CD4-positive, CD25-positive, alpha-beta regulatory T cell (primary cell): Measurements from ENCODE around the gene MADD. TPM values are rescaled to one million over a fixed set of nuclear protein-coding genes. Genes with fewer than 3 reads are reported as not detected.

Experiments
- ATAC-seq, 2 donors: fragments of 150-1000 bp; cut with Tn5 transposase; one replicate each; pipeline ENCODE4 v1.10.0; 2021; ENCODE audit warnings: low read depth in 2 of 2, moderate number of reproducible peaks in 2 of 2, moderate library complexity in 1 of 2
- DNase-seq, 3 donors: peaks; one replicate each; pipeline versions ENCODE4 v3.0.0 to v3.0.0-alpha.2; 2012 to 2022; ENCODE audit warnings: mixed read lengths in 1 of 3
- H3K27ac ChIP-seq: one replicate; pipeline ENCODE4 v1.7.0; 2013; ENCODE audit warnings: mild to moderate bottlenecking, low read length; ENCODE audit not compliant: insufficient read depth, poor library complexity, severe bottlenecking
- H3K27me3 ChIP-seq: one replicate; pipeline ENCODE4 v1.7.0; 2013; ENCODE audit warnings: low read length; ENCODE audit not compliant: control insufficient read depth, insufficient read depth
- H3K36me3 ChIP-seq: one replicate; pipeline ENCODE4 v1.7.0; 2013; ENCODE audit warnings: mild to moderate bottlenecking, low read length, moderate library complexity; ENCODE audit not compliant: control insufficient read depth, insufficient read depth
- H3K4me1 ChIP-seq: 2 replicates; pipeline ENCODE4 v1.7.0; 2013; ENCODE audit warnings: mild to moderate bottlenecking, low read length; ENCODE audit not compliant: insufficient read depth, control insufficient read depth, poor library complexity, severe bottlenecking
- H3K4me3 ChIP-seq: one replicate; pipeline ENCODE4 v1.7.0; 2013; ENCODE audit warnings: low read depth, mild to moderate bottlenecking, low read length, moderate library complexity
- H3K9me3 ChIP-seq, 2 experiments: 1 replicate in 1 of 2; 2 replicates in 1 of 2; pipeline ENCODE4 v1.7.0; 2013; ENCODE audit warnings: low read length in 2 of 2, mild to moderate bottlenecking in 1 of 2, moderate library complexity in 1 of 2; ENCODE audit not compliant: control insufficient read depth in 2 of 2
- H3K27ac Mint-ChIP-seq, 3 donors: one replicate each; pipeline ENCODE4 v1.8.0; 2020 to 2022; ENCODE audit warnings: mild to moderate bottlenecking in 3 of 3, mixed read lengths in 3 of 3, moderate library complexity in 2 of 3
- H3K27me3 Mint-ChIP-seq: one replicate; pipeline ENCODE4 v1.8.0; 2022; ENCODE audit warnings: mild to moderate bottlenecking, mixed read lengths
- H3K36me3 Mint-ChIP-seq: one replicate; pipeline ENCODE4 v1.8.0; 2020; ENCODE audit warnings: mixed read lengths
- H3K4me1 Mint-ChIP-seq, 4 donors: one replicate each; pipeline ENCODE4 v1.8.0; 2020 to 2022; ENCODE audit warnings: mixed read lengths in 4 of 4, mild to moderate bottlenecking in 1 of 4
- H3K4me3 Mint-ChIP-seq, 4 donors: one replicate each; pipeline ENCODE4 v1.8.0; 2020 to 2022; ENCODE audit warnings: mild to moderate bottlenecking in 4 of 4, mixed read lengths in 4 of 4, moderate library complexity in 3 of 4
- H3K9me3 Mint-ChIP-seq, 7 donors: one replicate each; pipeline ENCODE4 v1.8.0; 2020 to 2022; ENCODE audit warnings: mixed read lengths in 7 of 7, mild to moderate bottlenecking in 3 of 7, moderate library complexity in 2 of 7
- polyA plus RNA-seq, 4 donors: library from polyadenylated mRNA; unstranded; fragments of 300-500 nt; fragmentation: Illumina TruSeq; gene quantifications; one replicate each; pipeline ENCODE4 v1.2.3, GENCODE V29; 2021
- total RNA-seq: library from RNA; stranded (reverse); gene quantifications from one replicate; pipeline ENCODE4 v1.2.3, GENCODE V29; 2022

The MADD gene
- total RNA-seq (179 TPM), polyA plus RNA-seq (10 to 100 TPM; 17.8 to 29.2 (median 23.1) TPM)

DNA sequence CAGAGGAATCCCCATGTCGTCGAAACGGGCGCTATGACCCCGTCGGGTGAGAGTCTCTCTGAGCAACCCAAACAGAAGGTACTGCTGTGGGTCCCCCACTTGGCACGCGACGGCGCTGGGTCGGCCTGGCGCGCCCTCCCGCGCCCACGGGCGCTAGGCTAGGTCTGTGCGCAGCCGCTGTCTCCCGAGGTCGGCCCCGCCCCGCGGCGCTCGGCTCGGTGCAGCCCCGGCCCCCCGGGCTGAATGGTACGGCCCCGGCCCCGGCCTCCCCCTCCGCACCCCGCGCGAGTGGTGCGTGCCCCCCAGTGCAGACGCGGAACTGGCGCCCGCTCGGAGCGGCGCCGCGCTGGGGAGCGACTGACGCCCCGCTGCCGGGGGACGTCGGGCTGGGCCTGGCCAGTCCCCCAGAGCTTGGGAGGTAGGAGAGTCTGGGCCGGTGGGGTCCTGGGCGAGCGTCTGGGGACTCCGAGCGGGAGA is at the start of gene MADD:
Gene MADD, plus strand, starts transcription at position 305 of the 477 bp plus-strand sequence.
- peak within 1 kb of the TSS; percentile 89 to 98 (median 94) for H3K4me3 Mint-ChIP-seq
- H3K9me3 Mint-ChIP-seq, result no peaks in the 10 kb centered on the region
- DNase-seq (peak; percentile 87 to 95 (median 92)), ATAC-seq (peak; percentile 83 to 88)
- Histone ChIP-seq H3K9me3 (no peaks in the 10 kb centered on the region), H3K27ac (peak within 1 kb of the TSS; percentile 94), H3K4me3 (peak within 1 kb of the TSS; percentile 95), H3K36me3 (peaks cover 13% of the 10 kb centered on the region), H3K27me3 (no peaks in the 10 kb centered on the region), H3K4me1 (peaks cover 46% of the 10 kb centered on the region)
- peaks cover 7% of the 10 kb centered on the region for H3K36me3 Mint-ChIP-seq
- H3K27ac Mint-ChIP-seq, result peak within 1 kb of the TSS; percentile 93 to 98 (median 97)
- peaks cover 27 to 72% (median 46%) of the 10 kb centered on the region in 4 donors for H3K4me1 Mint-ChIP-seq
- H3K27me3 Mint-ChIP-seq, result peaks cover 5% of the 10 kb centered on the region

DNA sequence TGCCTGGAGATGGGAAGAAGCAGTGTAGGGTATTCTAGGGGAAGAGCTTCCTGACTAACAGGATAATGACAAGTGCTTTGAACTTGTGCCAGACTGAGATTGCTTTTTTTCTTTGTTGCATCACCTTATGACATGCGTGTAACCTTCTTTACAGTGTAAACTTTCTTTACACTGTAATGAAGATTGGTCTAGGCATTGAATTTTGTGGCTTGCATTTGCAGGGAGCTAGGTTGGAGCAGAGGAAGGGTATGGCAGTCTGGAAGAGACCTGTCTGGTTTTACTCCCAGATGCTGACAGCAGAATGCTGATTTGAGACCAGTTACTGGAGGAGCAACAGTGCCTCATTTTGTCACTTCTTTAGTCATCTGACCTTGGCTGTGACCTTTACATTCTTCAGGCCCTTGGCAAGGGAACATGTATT is 49.5 kb upstream of the MADD start:
- Mint-ChIP-seq H3K36me3 (peaks cover 32% of the 10 kb centered on the region), H3K4me3 (peak overlapping the region in 1 of 4 donors; percentile 47), H3K4me1 (peaks cover 20 to 45% (median 31%) of the 10 kb centered on the region in 4 donors), H3K9me3 (peaks cover 0 to 2% (median 0%) of the 10 kb centered on the region in 7 donors), H3K27ac (peak overlapping the region in 2 of 3 donors; percentile 1 to 54), H3K27me3 (no peaks in the 10 kb centered on the region)
- no peak overlapping the region for H3K27ac ChIP-seq
- H3K4me1 ChIP-seq, result peaks cover 21% of the 10 kb centered on the region
- no peaks in the 10 kb centered on the region for H3K27me3 ChIP-seq
- no peaks in the 10 kb centered on the region for H3K9me3 ChIP-seq
- H3K4me3 ChIP-seq, result no peak overlapping the region
- peaks cover 39% of the 10 kb centered on the region for H3K36me3 ChIP-seq
- no peak for DNase-seq
- no peak for ATAC-seq

DNA sequence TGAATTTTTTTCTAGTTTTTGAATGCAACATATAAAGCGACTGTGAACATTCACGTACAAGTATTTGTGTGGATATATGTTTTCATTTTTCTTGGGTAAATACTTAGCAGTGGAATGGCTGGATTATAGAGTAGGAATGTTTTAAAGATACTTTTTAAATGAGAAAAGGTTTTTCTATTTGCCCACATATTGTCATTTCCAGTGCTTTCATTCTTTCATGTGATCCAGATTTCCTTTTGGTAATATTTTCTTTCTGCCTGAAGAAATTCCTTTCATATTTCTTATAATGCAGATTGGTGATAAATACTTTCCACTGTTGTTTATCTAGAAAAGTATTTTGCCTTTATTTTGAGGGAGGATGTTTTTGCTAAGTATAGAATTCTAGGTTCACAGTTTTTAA is 47.2 kb upstream of the MADD start:
- Mint-ChIP-seq H3K36me3 (peaks cover 41% of the 10 kb centered on the region), H3K27me3 (no peaks in the 10 kb centered on the region), H3K4me1 (peaks cover 11 to 32% (median 24%) of the 10 kb centered on the region in 4 donors), H3K9me3 (peaks cover 0 to 2% (median 0%) of the 10 kb centered on the region in 7 donors), H3K27ac (no peak overlapping the region), H3K4me3 (no peak overlapping the region)
- no peak for ATAC-seq
- Histone ChIP-seq H3K27ac (no peak overlapping the region), H3K36me3 (peaks cover 57% of the 10 kb centered on the region), H3K9me3 (no peaks in the 10 kb centered on the region), H3K4me1 (peaks cover 6% of the 10 kb centered on the region), H3K27me3 (no peaks in the 10 kb centered on the region), H3K4me3 (no peak overlapping the region)
- no peak for DNase-seq

DNA sequence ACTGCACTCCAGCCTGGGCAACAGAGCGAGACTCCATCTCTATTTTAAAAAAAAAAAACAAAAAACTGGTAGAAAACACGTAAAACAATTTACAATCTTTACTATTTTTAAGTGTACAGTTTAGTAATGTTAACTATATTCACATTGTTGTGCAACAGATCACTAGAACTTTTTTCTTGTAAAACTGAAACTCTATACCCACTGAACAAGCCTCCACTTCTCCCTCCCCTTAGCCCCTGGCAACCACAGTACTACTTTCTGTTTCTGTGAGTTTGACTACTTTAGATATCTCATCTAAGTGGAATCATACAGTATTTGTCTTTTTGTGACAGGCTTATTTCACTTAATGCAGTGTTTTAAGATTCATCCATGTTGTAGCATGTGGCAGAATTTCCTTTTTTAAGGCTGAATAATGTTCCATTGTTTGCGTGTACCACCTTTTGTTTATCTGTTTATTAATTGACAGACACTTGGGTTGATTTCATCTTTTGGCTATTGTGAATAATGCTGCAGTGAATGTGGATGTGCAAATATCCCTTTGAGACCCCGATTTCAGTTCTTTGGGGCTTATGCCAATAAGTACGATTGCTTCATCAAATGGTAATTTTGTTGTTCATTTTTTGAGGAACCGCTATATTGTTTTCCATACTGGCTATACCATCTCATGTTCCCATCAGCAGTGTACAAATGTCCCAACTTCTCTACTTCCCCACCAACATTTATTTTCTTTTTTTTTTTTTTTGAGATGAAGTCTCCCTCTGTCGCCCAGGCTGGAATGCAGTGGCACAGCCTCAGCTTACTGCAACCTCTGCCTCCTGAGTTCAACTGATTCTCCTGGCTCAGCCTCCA is 44.2 kb upstream of the MADD start:
- Mint-ChIP-seq H3K27me3 (no peaks in the 10 kb centered on the region), H3K9me3 (no peaks in the 10 kb centered on the region), H3K27ac (peak overlapping the region; percentile 48 to 56 (median 53)), H3K4me1 (peaks cover 5 to 21% (median 14%) of the 10 kb centered on the region in 4 donors), H3K36me3 (peaks cover 34% of the 10 kb centered on the region), H3K4me3 (peak overlapping the region in 3 of 4 donors; percentile 42 to 68 (median 59))
- H3K36me3 ChIP-seq, result peaks cover 45% of the 10 kb centered on the region
- no peaks in the 10 kb centered on the region for H3K9me3 ChIP-seq
- H3K27ac ChIP-seq, result peak overlapping the region; percentile 38
- no peaks in the 10 kb centered on the region for H3K27me3 ChIP-seq
- peak overlapping the region; percentile 48 for H3K4me3 ChIP-seq
- ATAC-seq (peak; percentile 39 to 67), DNase-seq (peak in 1 of 3 donors; percentile 67)
- H3K4me1 ChIP-seq, result no peaks in the 10 kb centered on the region

DNA sequence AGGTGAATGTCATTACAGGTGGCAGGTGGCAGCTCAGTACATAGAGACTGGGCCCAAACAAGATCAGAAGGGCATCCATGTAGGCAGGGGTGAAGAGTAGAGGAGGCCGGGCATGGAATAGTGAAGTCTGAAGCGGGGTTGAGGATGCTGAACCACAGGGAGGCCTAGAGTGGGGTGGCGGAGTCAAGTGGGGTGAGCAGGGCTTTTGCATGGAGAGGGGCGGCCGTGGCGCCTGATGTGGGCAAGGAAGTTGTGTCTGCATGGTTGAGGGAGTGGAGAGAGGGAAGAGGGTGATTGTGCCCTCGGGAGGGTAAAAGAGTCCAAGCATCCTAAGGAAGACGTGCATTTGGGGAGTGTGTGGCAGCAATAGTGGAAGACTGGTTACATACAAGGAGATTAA is 40.8 kb upstream of the MADD start:
- Mint-ChIP-seq H3K36me3 (peaks cover 21% of the 10 kb centered on the region), H3K4me1 (peaks cover 5 to 22% (median 14%) of the 10 kb centered on the region in 4 donors), H3K9me3 (no peaks in the 10 kb centered on the region), H3K4me3 (peak overlapping the region in 1 of 4 donors; percentile 75), H3K27ac (peak overlapping the region in 2 of 3 donors; percentile 11 to 94), H3K27me3 (no peaks in the 10 kb centered on the region)
- ATAC-seq, result no peak
- no peaks in the 10 kb centered on the region for H3K4me1 ChIP-seq
- no peaks in the 10 kb centered on the region for H3K27me3 ChIP-seq
- H3K36me3 ChIP-seq, result peaks cover 38% of the 10 kb centered on the region
- no peak overlapping the region for H3K27ac ChIP-seq
- DNase-seq, result no peak
- no peaks in the 10 kb centered on the region for H3K9me3 ChIP-seq
- H3K4me3 ChIP-seq, result no peak overlapping the region

DNA sequence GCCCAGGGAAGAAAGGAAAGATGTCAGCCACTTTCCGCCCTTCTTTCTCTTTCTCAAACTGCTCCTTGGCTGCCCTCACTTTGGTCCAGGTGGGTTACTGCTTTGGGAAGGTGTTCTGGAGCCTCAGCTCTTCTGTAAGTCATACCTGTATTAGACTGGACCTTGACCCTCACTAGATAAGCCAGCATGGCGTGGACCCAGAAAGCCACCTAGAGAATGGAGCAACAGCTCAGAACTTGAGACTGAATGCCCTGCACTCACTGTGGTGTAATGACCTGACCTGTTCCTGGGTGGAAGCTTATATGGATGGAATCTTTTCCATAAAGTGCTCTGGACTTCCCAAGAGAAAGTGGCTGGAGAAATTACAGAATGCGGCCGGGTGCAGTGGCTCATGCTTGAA is 36.9 kb upstream of the MADD start:
- Histone ChIP-seq H3K27ac (no peak overlapping the region), H3K4me1 (no peaks in the 10 kb centered on the region), H3K27me3 (no peaks in the 10 kb centered on the region), H3K4me3 (no peak overlapping the region), H3K9me3 (no peaks in the 10 kb centered on the region), H3K36me3 (peaks cover 28% of the 10 kb centered on the region)
- Mint-ChIP-seq H3K4me3 (no peak overlapping the region), H3K36me3 (peaks cover 24% of the 10 kb centered on the region), H3K4me1 (peaks cover 0 to 19% (median 9%) of the 10 kb centered on the region in 4 donors), H3K27me3 (no peaks in the 10 kb centered on the region), H3K27ac (no peak overlapping the region), H3K9me3 (no peaks in the 10 kb centered on the region)
- no peak for ATAC-seq
- DNase-seq, result no peak

DNA sequence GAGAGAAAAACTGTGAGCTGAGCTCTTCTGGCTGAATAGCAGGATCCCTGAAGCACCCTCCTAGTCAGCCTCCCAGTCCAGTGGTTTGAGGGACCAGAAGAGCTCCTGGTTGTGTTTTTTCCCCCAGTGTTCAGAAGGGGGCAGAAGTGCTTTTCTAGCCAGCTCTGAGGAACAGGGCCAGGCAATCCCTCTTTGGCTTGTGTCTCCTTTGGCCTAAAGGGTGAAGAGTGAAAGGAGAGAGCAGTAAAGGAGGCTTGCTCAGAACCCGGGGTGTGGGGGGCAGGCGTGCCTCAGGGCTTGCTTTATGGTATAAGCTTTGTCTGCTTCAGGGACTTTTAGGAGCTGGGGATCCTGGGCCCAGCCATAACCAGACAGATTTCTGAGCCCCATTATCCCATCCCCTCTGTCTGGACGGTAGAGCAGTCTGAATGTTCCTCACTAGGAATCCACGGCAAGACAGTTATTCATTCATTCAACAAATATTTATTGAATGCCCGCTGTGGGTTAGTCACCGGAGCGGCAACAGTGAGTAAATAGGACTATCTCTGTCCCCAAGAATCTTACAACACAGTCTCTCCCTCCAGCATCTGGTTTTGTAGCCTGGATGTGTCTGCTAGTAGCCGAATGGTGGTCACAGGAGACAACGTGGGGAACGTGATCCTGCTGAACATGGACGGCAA is 35.8 kb upstream of the MADD start:
- Histone ChIP-seq H3K36me3 (peaks cover 32% of the 10 kb centered on the region), H3K9me3 (no peaks in the 10 kb centered on the region), H3K27ac (no peak overlapping the region), H3K4me1 (no peaks in the 10 kb centered on the region), H3K4me3 (no peak overlapping the region), H3K27me3 (no peaks in the 10 kb centered on the region)
- DNase-seq, result peak in 1 of 3 donors; percentile 40
- peaks cover 26% of the 10 kb centered on the region for H3K36me3 Mint-ChIP-seq
- H3K4me3 Mint-ChIP-seq, result peak overlapping the region in 1 of 4 donors; percentile 47
- ATAC-seq, result peak in 1 of 2 donors; percentile 37
- H3K4me1 Mint-ChIP-seq, result peaks cover 0 to 15% (median 9%) of the 10 kb centered on the region in 4 donors
- no peaks in the 10 kb centered on the region for H3K9me3 Mint-ChIP-seq
- no peaks in the 10 kb centered on the region for H3K27me3 Mint-ChIP-seq
- peak overlapping the region; percentile 3 to 55 (median 52) for H3K27ac Mint-ChIP-seq
